IPS DF 6.9 (cell line): ENCODE data around the gene RNF208.

ENCODE experiments used
- DNase-seq: peaks from one replicate; pipeline ENCODE4 v3.0.0-alpha.2; 2013; ENCODE audit warnings: low read depth, low spot score
- H3K27ac ChIP-seq: one replicate; pipeline ENCODE4 v1.5.1; 2013; ENCODE audit warnings: low read length, control low read depth
- H3K27me3 ChIP-seq: 2 replicates; pipeline ENCODE4 v1.6.1; 2013; ENCODE audit warnings: mild to moderate bottlenecking, low read length; ENCODE audit not compliant: control insufficient read depth, insufficient read depth
- H3K36me3 ChIP-seq: 2 replicates; pipeline ENCODE4 v1.6.1; 2013; ENCODE audit warnings: low read length; ENCODE audit not compliant: control insufficient read depth, insufficient read depth
- H3K4me1 ChIP-seq: 2 replicates; pipeline ENCODE4 v1.6.1; 2013; ENCODE audit warnings: low read length; ENCODE audit not compliant: control insufficient read depth, insufficient read depth
- H3K4me3 ChIP-seq: 2 replicates; pipeline ENCODE4 v1.5.1; 2013; ENCODE audit warnings: mild to moderate bottlenecking, low read length
- H3K9me3 ChIP-seq: 2 replicates; pipeline ENCODE4 v1.6.1; 2013; ENCODE audit warnings: low read length, inconsistent platforms; ENCODE audit not compliant: control insufficient read depth, insufficient read depth
- WGBS: extraction: QIAGEN DNeasy Blood & Tissue Kit; methylation state at CpG from one replicate; pipeline ENCODE4 v1.1.7; 2013; ENCODE audit warnings: mixed read lengths, missing lambda C conversion rate; ENCODE audit not compliant: insufficient read length, insufficient coverage; 5-methylcytosine and 5-hydroxymethylcytosine counted together

RNF208 gene

GRCh38 chr9:137217276-137218211, 4.5 kb downstream of the RNF208 start:
- WGBS, result no CpG with 5 or more reads among the region's 36 CpGs

GRCh38 chr9:137216188-137216965, 5.7 kb downstream of the RNF208 start:
- peaks cover 3% of the 10 kb centered on the region; the same call in 1 of the 2 replicates for H3K4me1 ChIP-seq
- H3K36me3 ChIP-seq, result peaks cover 11% of the 10 kb centered on the region

More at GRCh38 chr9:137217276-137218211, 4.5 kb downstream of the RNF208 start:
- Histone ChIP-seq H3K36me3 (peaks cover 11% of the 10 kb centered on the region), H3K27me3 (no peaks in the 10 kb centered on the region), H3K9me3 (no peaks in the 10 kb centered on the region), H3K27ac (no peak overlapping the region), H3K4me1 (peaks cover 3% of the 10 kb centered on the region; the same call in 1 of the 2 replicates), H3K4me3 (no peak overlapping the region)
- no peak for DNase-seq

DNA sequence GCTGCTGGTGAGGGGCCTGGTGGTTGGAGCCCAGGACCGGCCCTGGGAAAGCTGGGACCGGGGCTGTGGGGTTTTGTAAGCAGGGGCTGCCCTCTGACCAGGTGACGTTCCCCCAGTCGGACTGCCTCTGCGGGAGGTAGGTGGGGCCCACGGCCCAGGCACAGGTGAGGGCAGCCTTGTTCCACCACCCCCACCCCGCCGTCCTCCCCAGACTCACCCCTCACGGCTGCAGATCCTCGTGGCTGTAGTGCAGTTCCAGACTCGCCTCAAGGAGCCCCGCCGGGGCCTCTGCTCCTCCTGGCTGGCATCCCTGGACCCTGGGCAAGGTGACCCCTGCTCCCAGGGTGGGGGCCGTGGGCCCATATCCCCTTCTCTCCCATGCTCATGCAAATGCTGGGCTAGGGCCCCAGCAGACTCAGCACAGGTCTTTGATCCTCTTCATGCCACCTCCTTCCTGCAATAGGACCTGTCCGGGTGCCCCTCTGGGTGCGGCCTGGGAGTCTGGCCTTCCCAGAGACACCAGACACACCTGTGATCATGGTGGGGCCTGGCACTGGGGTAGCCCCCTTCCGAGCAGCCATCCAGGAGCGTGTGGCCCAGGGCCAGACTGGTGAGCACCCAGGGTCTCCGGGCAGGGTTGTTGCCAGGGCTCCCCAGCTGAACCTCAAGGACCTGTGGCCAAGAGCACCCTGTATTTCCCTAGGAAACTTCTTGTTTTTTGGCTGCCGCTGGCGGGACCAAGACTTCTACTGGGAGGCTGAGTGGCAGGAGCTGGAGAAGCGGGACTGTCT, 6.6 kb downstream of the RNF208 start:
- H3K27ac ChIP-seq, result no peak overlapping the region
- no peak overlapping the region for H3K4me3 ChIP-seq
- H3K27me3 ChIP-seq, result no peaks in the 10 kb centered on the region
- H3K36me3 ChIP-seq, result peaks cover 11% of the 10 kb centered on the region
- no CpG with 5 or more reads among the region's 22 CpGs for WGBS
- H3K9me3 ChIP-seq, result no peaks in the 10 kb centered on the region
- H3K4me1 ChIP-seq, result peaks cover 3% of the 10 kb centered on the region; the same call in 1 of the 2 replicates
- DNase-seq, result no peak

More at GRCh38 chr9:137216188-137216965, 5.7 kb downstream of the RNF208 start:
- Histone ChIP-seq H3K27ac (no peak overlapping the region), H3K27me3 (no peaks in the 10 kb centered on the region), H3K4me3 (no peak overlapping the region), H3K9me3 (no peaks in the 10 kb centered on the region)
- WGBS, result no CpG with 5 or more reads among the region's 30 CpGs
- no peak for DNase-seq

DNA sequence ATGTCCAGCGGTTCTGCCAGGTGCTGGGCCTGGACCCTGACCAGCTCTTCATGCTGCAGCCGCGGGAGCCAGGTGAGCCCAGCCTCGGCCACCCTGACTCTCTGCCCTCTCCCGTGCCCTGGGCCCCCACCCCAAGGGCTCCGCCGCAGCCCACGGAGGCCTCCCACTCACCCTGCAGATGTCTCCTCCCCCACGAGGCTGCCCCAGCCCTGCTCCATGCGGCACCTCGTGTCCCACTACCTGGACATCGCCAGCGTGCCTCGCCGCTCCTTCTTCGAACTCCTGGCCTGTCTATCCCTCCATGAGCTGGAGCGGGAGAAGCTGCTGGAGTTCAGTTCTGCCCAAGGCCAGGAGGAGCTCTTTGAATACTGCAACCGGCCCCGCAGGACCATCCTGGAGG, 7.4 kb downstream of the RNF208 start:
- Histone ChIP-seq H3K27ac (no peak overlapping the region), H3K36me3 (peaks cover 11% of the 10 kb centered on the region), H3K9me3 (no peaks in the 10 kb centered on the region), H3K4me1 (peaks cover 3% of the 10 kb centered on the region; the same call in 1 of the 2 replicates), H3K4me3 (no peak overlapping the region), H3K27me3 (no peaks in the 10 kb centered on the region)
- no CpG with 5 or more reads among the region's 19 CpGs for WGBS
- no peak for DNase-seq

DNA sequence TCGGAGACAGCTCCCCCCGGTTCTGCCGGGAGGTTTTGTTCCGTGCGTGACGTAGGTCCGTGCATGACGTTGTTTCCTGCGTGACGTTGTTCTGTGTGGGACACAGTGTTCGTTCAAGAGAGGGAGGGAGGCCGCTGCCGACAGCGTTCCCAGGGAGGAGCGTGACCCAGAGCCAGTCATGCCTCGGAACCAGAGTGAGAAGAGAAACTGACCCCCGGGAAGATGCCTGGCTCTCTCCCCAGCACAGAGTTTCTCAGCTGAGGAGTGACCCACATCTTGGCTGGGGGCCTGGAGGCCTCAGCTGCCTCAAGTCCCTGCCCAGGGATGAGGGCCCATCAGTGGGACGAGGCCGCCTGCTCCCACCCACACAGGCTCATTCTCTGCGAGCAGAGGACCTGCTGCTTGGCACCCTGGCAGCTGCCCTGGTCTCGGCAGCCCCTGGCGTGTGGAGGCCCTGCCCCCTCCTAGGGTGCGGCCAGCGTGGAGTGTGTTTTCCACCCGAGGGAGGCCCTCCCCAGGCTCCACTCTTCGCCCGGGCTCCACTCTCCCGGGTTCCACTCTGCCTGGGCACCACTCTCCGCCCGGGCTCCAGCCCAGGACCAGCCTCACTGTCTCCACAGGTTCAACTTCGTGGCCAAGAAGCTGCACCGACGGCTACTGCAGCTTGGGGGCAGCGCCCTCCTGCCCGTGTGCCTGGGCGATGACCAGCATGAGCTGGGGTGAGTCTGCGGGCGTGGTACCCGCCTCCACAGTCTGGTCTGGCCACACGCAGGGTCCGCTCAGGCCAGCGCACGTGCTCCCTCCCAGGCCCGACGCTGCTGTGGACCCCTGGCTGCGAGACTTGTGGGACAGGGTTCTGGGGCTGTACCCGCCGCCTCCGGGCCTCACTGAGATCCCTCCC, 8.6 kb downstream of the RNF208 start:
- Histone ChIP-seq H3K27me3 (no peaks in the 10 kb centered on the region), H3K9me3 (no peaks in the 10 kb centered on the region), H3K4me1 (peaks cover 1% of the 10 kb centered on the region; the same call in 1 of the 2 replicates), H3K4me3 (no peak overlapping the region), H3K36me3 (peaks cover 11% of the 10 kb centered on the region), H3K27ac (no peak overlapping the region)
- DNase-seq, result no peak
- no CpG with 5 or more reads among the region's 49 CpGs for WGBS

GRCh38 chr9:137212520-137212919, 9.5 kb downstream of the RNF208 start:
- no CpG with 5 or more reads among the region's 21 CpGs for WGBS
- Histone ChIP-seq H3K27ac (no peak overlapping the region), H3K36me3 (peaks cover 11% of the 10 kb centered on the region), H3K9me3 (no peaks in the 10 kb centered on the region), H3K4me1 (peaks cover 1% of the 10 kb centered on the region; the same call in 1 of the 2 replicates), H3K4me3 (no peak overlapping the region), H3K27me3 (no peaks in the 10 kb centered on the region)
- no peak for DNase-seq

DNA sequence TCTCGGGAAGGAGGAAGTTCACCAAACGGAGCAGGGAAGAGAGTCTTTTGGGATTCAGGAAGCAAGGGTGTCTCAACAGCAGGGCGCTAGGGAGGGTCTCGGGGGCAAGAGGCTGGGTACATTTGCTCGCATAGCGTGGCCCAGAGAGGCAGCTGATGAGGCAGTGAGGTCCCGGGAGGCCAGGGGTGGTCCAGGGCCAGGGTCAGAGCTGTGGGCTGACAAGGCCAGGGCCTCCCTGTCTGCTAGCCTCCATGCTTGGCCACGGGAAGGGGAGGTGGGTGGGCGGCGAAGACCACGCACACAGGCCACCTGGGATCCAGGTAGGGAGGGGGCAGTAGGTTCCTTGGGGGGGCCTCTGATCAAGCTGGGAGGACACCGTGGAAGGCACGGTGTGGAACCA, 10.5 kb downstream of the RNF208 start:
- H3K27me3 ChIP-seq, result no peaks in the 10 kb centered on the region
- no peak for DNase-seq
- no CpG with 5 or more reads among the region's 13 CpGs for WGBS
- H3K4me3 ChIP-seq, result no peak overlapping the region
- H3K36me3 ChIP-seq, result peaks cover 14% of the 10 kb centered on the region
- H3K27ac ChIP-seq, result no peak overlapping the region
- no peaks in the 10 kb centered on the region for H3K4me1 ChIP-seq
- H3K9me3 ChIP-seq, result no peaks in the 10 kb centered on the region

GRCh38 chr9:137206602-137207001, 15.4 kb downstream of the RNF208 start:
- Histone ChIP-seq H3K27me3 (no peaks in the 10 kb centered on the region), H3K4me3 (no peak overlapping the region), H3K4me1 (peaks cover 2% of the 10 kb centered on the region; the same call in 1 of the 2 replicates), H3K9me3 (no peaks in the 10 kb centered on the region), H3K27ac (no peak overlapping the region), H3K36me3 (0 out of 2 replicates have a peak, but pooled peaks cover 3% of the 10 kb centered on the region)
- DNase-seq, result no peak
- WGBS, result no CpG with 5 or more reads among the region's 7 CpGs
